GM12872 (cell line): ENCODE results near the gene TAMM41.

ENCODE experiments used
- CTCF ChIP-seq: IDR thresholded peaks from 3 replicates; pipeline ENCODE4 v1.5.1; 2011; ENCODE audit warnings: low read depth, mild to moderate bottlenecking, low read length, moderate library complexity; ENCODE audit not compliant: insufficient read depth

The TAMM41 gene

DNA sequence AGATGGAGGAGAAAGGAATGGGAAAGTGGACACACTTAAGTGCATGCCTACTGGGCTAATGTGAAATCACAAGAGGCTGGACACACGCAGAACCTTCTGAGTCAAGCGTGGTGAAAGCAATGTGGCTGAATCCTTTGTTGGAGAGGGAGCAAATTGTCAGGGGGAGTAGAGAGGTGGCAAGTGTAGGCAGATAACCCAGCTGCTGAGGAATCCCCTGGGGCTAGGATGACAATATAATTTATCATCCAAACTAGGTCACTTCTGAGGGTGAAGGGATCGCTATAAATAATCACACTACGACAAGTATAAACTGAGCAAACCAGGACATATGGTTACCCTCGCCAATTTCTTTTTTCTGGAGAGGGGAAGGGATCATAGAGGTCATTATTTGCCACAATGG is 28.7 kb downstream of the TAMM41 start:
- TF ChIP-seq CTCF, result no peak

DNA sequence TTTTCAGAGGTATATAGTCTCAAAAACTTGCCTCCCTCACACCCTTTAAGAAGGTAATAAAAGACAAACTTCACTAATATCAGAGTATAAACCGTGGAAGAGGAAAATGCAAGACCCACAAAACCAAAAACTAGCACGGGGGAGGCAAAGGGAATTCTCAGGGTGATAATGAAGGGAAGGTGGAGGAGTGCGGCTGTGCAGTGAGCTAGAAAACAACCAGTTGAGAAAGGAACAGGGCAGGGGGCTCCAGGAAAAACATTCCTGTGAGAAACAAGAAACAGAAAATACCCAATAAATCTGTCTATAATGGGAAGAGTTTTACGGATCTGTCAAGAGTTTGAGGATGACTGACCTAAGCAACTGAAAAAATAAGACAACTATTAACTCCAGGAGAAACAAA is 31.6 kb downstream of the TAMM41 start:
- no peak for TF ChIP-seq CTCF

GRCh38 chr3:11814663-11815062 is 32.0 kb downstream of the TAMM41 start:
- no peak for TF ChIP-seq CTCF

DNA sequence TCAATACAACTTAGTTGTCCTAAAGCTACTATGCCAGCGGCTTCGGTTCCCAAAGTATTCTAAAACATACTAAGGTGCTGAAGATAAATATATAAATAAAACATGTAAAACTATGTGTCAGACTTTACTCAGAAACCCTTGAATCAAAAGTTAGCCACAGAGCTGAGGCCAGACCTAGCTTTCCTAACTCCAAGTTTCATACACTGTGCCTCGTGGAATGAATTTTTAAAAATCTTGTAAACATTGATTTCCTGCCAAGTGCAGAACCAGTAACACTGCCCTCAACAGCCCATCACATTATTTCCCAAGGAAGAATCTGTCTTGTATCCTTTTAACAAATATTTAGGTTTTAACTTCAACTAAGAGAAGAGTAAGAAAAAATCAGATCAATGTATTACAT is 36.4 kb downstream of the TAMM41 start:
- TF ChIP-seq CTCF, result no peak

DNA sequence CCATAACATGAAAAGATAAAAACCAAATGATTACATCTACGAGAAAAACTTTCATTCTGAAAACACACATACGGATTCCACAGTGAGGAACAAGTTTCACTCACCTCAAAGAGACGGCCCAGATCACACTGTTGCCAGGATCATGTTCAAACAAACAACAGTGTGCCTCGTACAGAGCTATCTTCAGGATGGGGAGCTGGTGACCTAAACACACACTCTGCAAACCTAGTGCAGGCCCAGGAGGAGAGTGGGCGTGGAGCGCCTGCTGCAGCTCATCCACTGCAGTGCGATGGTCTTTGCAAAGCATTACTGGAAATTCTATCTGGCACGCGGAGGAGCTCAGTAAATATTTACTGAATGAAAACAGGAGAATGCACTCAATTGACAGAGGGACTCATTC is 38.5 kb downstream of the TAMM41 start:
- TF ChIP-seq CTCF, result no peak

DNA sequence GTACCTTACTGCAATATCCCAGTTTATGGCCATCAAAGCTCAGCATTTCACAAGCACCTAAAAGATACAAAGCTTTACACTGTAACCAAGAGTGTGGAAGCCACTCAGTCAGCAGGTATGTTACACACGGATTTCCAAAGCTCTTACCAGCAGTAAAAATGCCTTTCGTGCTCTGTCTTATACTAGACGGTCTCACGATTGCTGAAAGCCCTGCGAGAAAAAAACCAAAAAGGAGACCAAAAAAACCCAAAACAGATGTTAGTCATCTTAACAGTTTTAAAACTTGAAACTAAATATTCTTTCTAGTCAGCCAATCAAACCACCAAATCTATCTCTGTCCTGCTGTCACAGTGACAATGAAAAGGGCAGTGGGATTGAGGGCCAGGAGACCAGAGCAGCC is 39.0 kb downstream of the TAMM41 start:
- no peak for TF ChIP-seq CTCF

GRCh38 chr3:11805716-11806115 is 41.0 kb downstream of the TAMM41 start:
- TF ChIP-seq CTCF, result no peak
